HuH-7 (cell line): ENCODE measurements around the gene ZNF281.
"Not testable (repeated sequence)": the region's sequence is repeated elsewhere in the genome, so short reads cannot be mapped to it uniquely, and the experiment has no call there.

ENCODE experiments used
- DNase-seq: peaks from one replicate; pipeline ENCODE4 v3.0.0; 2011; ENCODE audit warnings: low spot score

ZNF281 gene

GRCh38 chr1:200428482-200429205 lies 18.8 kb upstream of the ZNF281 start:
- no peak for DNase-seq

- DNase-seq: no peak
Measured at GRCh38 chr1:200427744-200428143, 17.9 kb upstream of the ZNF281 start.

- no peak for DNase-seq
Measured at GRCh38 chr1:200426196-200426595, 16.4 kb upstream of the ZNF281 start.

- no peak for DNase-seq
Measured at GRCh38 chr1:200423235-200423634, 13.4 kb upstream of the ZNF281 start.

- DNase-seq: no peak
Measured at GRCh38 chr1:200422211-200422610, 12.4 kb upstream of the ZNF281 start.

- DNase-seq: no peak
Measured at GRCh38 chr1:200415789-200416593, 6.2 kb upstream of the ZNF281 start.

GRCh38 chr1:200415227-200415626 lies 5.4 kb upstream of the ZNF281 start:
- DNase-seq: no peak

GRCh38 chr1:200414657-200415056 lies 4.8 kb upstream of the ZNF281 start:
- DNase-seq: no peak

- not testable (repeated sequence) for DNase-seq
Measured at GRCh38 chr1:200413766-200414165, 3.9 kb upstream of the ZNF281 start.

GRCh38 chr1:200411406-200412257 lies 1.8 kb upstream of the ZNF281 start:
- DNase-seq: peak; percentile 32

- DNase-seq: no peak
Measured at GRCh38 chr1:200410566-200410878, 686 bp upstream of the ZNF281 start.

GRCh38 chr1:200409203-200409760 lies 554 bp downstream of the ZNF281 start:
- no peak for DNase-seq

- no peak for DNase-seq
Measured at GRCh38 chr1:200406161-200406797, 3.6 kb downstream of the ZNF281 start.

- DNase-seq: peak; percentile 53
Measured at GRCh38 chr1:200405264-200405663, 4.6 kb downstream of the ZNF281 start.

GRCh38 chr1:200401708-200402107 lies 8.1 kb downstream of the ZNF281 start:
- DNase-seq: no peak

GRCh38 chr1:200401263-200401662 lies 8.6 kb downstream of the ZNF281 start:
- DNase-seq: no peak

GRCh38 chr1:200400556-200400955 lies 9.3 kb downstream of the ZNF281 start:
- DNase-seq: no peak

GRCh38 chr1:200399860-200400259 lies 10.0 kb downstream of the ZNF281 start:
- no peak for DNase-seq

- DNase-seq: no peak
Measured at GRCh38 chr1:200398373-200398772, 11.5 kb downstream of the ZNF281 start.

GRCh38 chr1:200392625-200393185 lies 17.1 kb downstream of the ZNF281 start:
- no peak for DNase-seq

- no peak for DNase-seq
Measured at GRCh38 chr1:200391747-200392146, 18.1 kb downstream of the ZNF281 start.

- no peak for DNase-seq
Measured at GRCh38 chr1:200388791-200389190, 21.0 kb downstream of the ZNF281 start.
